HG03342 (cell line): Measurements from ENCODE around the gene HOXD8.

Source experiments
- ATAC-seq: cut with Tn5 transposase; IDR thresholded peaks from one replicate; pipeline ENCODE4 v1.9.1; 2021; ENCODE audit warnings: mild to moderate bottlenecking, moderate library complexity; ENCODE audit not compliant: unreplicated experiment

Gene HOXD8

DNA sequence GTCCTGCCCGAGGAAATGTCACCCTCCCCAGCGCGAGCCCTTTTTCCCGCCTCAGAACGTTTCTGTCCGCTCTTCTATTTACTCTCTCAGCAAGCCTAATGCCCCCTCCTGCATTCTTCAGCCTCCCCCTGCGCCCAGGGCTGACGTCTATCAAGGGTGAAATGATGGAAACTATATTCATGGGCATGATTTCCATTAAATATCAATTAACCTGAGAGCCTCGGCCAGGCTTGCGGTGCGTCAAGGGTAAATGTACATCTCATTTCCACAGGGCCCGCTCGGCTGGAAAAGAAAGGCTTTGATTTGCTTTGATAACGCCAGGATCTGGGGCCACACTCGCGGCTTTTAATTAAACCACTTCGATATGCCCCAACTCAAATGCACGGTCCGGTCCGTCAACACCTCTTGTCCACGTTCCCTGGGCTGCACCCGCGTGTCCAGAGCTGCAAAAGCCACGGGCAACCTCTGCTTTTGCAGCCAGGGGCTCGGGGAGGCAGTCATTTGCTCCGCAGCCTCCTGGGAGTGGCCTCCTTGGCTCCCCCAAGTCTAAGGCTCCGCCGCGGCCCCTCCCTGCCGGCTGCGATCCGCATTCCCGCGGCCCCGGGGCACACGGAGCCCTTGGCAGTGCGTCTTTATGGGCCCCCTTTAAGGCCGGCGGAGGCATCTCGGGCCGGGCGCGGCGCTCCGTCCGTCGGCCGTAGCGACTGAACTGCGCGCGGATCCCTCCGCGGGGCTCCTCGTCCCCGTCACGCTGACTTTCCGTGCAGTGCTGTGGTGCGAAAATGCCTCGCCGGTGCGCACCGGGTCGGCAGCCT is at the start of gene HOXD8:
TSS of gene HOXD8 (plus strand) at position 724 of the 815 bp plus-strand sequence. CDS start 662 bp downstream, outside the sequence.
- ATAC-seq, result no peak

DNA sequence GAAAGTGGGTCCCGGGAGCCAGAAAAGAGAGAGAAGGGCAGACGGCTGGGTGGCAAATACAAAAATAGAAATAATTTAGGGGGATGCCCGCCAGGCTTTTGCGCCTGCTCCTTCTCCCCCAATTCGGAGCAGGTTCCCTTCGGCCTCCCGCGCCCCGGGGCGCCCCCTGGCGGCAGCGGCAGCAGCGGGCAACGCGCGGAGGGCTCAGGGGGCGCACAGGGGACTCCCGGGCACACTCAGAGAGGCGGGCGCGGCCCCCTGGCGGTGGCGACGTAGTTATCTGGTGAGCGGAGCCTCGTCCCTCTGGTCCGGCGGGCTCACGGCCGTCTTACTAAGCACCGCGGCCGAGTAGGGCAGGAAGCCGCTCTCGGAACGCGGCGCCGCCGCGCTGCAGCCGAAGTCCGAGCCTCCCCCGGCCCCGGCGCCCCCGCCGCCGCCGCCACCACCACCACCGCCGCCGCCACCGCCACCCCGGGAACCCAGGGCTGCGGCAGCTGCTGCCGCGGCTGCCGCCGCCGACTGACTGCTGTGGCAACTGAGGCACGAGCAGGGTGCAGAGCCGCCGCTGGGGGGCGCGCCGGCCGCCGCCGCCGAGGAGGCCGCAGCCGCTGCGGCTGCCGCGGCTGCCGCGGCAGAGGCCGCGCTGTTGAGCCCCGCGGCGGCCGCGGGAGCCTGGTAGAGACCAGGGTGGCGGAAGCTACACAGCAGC is 49.5 kb upstream of the HOXD8 start:
- ATAC-seq, result no peak

DNA sequence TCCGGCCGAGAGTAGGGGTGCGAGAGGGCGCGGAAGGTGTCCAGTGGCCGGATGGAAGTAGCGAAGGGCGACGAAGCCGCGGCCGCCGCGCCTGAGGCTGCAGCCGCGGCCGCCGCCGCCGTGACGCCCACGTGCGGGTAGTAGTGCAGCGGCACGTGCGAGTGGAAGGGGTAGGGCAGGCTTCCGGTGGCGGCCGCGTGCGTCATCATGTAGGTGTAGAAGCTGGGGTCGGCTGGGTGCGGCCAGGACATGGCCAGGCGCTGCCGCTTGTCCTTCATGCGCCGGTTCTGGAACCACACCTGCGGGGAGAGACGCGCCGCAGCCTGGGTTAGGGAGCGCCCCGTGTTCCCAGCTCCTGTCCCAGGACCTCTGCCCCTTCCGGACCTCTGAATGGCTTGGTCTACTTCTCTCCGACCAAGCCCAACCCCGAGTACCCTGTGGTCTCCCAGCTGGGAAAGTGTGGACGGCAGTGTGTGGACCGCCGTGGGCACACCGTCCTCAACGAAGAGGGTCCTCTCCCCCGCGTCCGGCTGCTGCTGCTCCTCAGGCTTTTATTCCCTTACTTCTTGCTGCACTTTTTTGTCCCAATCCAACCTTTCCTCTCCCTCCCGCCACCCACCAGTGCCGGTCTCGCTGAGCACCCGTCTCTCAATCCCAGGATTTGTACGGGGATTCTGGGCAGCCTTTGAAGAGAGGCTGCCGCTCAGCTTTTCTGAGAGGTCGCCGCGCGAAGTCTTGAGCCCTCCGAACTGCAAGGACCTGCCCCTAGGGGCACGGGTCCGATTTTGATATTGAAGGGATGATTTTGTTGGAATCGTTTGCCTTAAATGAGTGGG is 48.7 kb upstream of the HOXD8 start:
- no peak for ATAC-seq

DNA sequence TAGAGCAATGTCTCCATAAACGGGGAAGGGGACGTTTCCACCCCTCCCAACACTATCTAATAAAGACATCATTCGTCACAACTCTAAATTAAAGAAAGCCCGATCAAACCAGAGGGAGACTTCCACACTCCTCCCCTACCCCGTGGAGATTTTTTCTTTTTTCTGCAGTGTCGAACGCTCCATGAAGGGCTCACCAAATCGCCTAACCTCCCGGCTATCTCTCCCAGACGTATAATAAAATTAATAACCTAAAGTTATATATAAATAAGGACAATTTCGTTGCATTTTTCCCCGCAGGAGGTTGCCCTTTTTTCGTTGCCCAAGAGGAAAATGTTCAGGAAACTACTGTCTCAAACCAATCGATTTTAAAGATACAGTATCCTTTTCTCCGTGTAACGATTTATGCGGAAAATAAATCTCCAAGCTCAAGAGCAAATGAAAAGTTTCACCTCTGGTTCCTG is 48.1 kb upstream of the HOXD8 start:
- no peak for ATAC-seq

DNA sequence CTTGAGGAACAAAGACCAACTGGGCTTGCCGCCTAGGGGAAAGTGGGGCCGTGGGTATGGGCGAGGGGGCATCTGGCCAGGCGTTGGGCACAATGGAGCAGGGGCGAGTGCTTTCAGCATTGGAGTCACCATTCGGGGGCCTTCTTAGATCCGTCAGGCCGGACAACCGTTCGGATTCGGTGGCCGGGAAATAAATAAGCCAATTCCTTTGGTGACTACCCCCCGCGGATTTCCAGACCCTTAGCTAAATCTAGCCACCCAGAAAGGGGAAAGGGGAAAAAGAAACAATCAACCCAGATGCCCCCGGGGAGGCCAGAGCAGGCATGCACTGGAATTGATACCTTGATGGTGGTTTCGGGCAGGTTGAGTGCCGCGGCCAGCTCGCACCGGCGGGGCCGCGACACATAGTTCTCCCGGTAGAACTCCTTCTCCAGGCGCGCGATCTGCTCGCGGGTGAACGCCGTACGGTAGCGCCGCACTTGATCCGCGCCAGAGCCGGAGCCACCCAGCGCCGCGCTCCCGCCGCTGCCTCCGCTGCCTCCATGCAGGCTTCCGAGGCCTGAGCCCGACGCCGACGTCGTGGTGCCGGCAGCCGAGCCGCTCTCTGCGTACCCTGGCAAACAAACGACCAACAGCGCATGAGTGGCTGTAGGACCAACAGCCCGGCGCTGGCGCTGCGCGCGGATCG is 47.5 kb upstream of the HOXD8 start:
- no peak for ATAC-seq

DNA sequence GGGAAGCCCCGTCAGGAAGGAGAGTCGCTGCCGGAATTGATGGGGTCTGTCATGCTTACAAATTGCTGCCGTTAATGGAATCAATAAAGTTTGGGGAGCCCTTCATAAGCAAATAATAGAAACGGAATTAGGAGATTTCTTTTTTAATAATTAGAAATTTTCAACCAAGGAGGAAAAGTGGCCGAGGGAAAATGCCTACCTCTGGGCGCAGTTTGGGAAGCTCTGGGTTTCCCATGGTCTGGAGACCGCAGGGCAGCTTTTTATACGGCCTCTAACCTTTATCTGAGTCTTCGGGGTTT is 47.0 kb upstream of the HOXD8 start:
- ATAC-seq, result no peak

DNA sequence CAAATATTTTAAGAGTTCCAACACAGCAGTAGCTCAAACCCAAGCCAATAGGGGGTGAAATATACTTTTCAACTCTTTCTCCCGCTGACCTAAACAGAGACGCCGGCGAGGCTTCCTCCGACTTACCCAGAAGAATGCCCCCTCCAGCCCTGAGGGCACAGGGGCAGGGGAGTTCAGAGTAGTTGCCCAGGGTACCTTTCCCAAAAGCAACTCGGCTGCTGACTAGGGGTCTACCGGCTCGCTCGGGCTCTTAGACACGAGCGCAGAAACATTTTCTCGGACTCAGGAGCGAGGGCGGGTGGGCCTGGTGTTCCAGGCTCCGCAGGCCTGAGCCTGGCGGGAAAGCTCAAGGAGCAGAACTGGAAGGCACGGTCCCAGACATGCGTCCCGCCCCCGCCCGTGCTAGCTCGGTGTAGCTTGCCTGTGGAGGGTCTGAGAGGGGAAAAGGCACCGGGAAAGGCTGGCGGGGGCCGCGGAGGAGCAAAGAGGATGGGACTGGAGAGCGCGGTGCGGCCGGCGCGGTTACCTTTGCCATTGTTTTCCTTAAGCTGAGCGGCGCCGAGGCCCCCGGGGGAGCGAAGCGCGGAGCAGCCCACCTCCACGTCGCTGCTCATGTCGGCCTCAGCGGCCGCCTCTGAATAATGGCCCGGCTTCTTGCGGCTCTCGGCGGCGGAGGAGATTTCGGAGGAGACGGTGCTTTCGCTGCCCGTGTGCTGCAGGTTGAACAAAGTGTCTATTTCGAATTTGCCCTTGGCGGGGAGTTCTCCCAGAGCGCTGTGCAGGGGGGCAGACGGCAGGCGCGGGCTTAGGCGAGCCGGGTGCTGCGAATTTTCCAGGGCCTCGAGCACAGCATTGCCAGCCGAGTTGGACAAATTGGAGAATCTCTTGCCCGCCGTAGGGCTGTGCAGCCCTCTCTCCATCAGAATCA is 46.4 kb upstream of the HOXD8 start:
- no peak for ATAC-seq

DNA sequence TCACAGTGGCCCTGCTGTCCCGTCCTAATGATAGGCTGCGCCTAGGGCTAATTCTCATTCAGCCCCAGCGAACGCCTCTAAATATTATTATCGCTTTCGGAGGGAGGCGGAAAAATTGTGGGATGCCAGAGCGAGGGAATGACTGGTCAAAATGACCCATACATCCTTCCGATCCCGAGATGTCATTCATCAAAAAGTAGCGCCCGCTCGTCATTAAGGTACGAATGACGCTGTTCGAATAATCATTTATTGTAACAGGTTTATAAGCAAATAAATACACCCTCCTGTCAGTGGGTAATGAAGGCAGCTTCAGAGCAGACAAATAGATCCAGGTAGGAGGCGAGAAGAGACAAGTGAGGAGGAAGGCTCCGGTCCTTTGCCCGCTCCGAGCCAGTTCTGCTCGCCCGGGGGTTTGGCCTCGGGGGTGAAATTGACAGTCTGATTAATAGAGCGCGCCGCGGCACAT is 45.7 kb upstream of the HOXD8 start, which contains the start of gene EVX2:
TSS of gene EVX2 (minus strand) at position 167 of the 466 bp plus-strand sequence. CDS start 186 bp downstream, outside the sequence.
- ATAC-seq, result no peak

DNA sequence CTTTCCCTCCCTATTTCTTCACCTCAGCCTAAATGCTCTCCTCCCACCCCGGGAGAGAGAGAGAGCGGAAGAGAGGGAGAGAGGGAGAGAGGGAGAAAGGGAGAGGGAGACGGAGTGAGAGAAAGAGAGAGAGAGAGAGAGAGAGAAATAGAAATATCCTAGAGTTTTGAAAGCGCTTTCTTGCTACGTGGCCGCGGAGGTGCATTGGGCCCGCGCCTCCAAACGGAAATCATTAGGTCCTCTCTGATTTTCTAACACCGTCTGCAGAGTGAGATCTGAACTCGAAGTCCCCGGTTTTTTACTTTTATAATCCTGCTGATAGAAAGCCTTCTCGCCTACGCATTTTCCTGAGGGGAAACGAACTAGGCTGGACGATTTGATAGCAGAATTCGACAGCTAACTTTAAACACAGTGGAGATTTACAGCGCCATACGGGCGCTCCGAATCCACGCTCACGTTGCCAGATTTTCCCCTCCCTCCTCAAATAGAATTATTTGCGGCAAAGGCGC is 44.8 kb upstream of the HOXD8 start:
- no peak for ATAC-seq

DNA sequence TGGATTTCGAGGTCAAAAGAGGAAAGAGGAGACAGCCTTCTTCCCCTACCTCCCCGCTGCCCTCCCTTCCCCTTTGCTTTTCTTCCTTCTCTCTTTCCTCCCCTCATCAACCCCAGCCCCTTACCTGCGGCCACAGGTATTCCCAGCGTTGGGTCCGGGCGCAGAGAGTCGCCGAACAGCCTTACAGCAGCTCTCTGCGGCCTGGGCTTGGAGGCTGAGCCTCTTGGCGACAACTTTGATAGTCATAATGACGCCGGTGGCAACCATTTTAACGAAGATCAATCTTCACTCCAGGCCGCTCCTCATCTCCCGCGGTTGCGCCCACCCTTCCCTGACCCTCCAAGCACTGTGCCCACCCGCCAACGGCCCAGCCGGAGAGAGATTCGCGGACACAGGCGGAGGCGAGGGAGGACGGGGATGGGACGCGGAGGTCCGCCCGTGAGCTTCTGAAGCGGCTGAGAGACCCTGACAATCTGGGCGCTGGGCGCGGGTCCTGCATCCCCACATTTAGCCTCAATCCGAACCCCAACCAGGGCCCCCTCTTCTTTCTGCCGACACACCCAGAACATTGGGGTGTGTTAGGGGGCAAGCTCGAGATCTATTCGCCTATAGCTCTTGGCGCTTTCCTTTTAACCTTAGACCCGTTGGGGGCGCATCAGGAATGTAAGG is 44.3 kb upstream of the HOXD8 start:
- ATAC-seq, result no peak

DNA sequence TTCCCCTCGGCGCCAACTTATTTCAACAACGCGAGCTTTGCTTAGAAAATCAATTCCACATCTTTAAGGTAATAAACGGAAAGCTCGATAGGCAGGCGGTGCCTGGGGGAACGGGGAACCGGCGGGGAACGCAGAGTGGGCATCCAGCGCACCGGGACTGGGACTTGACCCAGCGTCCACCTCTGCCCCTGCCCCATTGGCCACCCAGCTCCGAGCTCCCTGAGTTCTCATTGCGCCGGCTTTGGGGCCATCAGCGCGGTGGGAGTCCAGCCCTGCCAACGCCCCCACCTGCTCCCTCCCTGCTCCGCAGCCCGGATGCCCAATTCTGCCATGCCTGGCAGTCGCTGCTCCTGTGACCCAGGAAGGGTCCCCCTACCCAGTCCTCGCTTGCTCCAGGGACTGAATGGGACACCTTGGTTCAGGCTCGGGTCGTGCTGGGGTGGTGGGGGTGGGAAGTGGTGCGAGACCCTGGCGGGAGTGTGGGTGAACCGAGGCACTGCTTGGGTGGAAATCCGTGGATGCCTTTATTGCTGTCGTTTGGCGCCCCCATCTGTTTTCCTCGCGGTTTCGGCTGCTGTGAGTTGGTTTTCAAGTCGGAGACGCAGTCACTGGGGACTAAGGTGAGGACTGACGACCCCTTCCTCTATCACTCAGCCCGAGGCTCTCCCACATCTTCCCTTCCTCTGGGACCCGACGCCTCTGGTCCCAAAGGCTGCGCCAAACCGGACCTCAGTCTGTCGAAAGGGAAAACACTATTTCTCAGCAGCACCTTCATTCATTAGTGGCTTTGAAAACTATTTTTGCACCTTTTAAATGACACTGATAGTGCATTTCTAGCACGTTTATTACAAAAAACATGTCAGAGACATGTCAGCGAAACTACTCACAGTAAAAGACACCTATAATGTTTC is 43.4 kb upstream of the HOXD8 start:
- ATAC-seq, result no peak

DNA sequence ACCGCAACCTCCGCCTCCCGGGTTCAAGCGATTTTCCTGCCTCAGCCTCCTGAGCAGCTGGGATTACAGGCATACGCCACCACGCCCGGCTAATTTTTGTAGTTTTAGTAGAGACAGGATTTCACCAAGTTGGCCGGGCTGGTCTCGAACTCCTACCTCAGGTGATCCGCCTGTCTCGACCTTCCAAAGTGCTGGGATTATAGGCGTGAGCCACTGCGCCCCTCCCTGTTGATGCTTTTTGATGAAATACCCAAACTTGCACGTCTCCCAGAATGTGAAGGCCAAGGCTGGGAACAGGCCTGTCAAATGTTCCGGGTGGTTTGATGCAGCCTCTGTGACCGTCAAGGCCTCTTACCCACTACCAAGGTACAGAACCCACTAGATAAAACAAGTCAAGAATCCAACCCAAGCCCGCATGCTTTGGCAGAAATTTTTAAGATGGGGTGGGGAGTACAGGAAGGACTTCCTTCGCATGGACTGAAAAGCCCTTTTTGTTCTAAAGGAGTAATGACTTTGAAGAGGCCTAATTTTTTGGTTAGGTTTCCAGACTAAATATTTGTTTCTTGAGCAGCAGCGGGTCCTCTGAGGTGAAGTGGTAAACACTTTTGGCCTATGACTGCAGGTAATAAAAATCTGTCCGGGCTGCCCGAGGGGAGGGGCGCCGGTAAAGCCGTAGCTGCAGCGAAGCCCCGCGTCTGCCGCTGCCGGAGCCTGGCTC is 42.0 kb upstream of the HOXD8 start:
- ATAC-seq, result no peak

DNA sequence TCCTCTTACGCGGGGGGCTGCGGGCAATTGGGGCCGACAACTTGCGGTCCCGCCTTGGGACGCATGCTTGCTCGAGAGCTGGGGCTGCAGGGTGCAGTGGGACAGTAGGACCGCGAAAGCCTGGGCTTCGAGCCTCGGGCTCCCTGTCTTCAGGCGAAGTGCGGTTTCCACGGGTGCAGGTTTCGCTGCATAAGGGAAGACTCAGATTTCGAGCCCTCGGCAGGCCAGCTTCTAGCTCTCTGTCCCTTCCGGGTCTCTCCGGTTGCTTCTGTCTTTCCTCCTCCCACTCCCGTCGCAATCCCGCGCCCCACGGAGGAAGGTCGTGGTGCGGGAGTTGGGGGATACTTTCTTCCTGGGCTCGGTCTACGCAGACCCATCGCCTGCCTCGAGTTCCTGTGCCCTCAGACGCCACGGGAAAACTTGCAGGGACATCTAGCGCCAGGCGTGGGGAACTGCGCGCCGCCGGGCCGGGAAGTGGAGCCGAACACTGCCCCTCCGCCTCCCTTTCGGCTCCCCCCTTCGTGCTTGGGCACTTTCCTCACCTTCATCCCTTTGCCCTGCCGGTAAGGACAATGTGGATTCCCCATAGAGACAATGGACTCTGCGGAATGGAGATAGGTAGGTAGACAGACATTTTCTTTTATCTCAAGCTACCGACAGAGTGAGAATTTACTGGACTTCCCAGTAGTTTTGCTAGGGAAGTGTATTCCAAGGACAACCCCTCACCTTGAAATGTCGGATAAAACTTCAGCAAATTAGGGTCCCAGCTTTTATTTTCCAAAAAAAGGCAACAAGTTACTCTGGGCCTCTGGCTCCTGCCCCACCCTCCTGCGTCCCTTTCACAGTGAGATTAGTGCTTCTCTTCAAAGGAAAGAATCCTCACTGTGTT is 41.2 kb upstream of the HOXD8 start:
- ATAC-seq, result no peak

DNA sequence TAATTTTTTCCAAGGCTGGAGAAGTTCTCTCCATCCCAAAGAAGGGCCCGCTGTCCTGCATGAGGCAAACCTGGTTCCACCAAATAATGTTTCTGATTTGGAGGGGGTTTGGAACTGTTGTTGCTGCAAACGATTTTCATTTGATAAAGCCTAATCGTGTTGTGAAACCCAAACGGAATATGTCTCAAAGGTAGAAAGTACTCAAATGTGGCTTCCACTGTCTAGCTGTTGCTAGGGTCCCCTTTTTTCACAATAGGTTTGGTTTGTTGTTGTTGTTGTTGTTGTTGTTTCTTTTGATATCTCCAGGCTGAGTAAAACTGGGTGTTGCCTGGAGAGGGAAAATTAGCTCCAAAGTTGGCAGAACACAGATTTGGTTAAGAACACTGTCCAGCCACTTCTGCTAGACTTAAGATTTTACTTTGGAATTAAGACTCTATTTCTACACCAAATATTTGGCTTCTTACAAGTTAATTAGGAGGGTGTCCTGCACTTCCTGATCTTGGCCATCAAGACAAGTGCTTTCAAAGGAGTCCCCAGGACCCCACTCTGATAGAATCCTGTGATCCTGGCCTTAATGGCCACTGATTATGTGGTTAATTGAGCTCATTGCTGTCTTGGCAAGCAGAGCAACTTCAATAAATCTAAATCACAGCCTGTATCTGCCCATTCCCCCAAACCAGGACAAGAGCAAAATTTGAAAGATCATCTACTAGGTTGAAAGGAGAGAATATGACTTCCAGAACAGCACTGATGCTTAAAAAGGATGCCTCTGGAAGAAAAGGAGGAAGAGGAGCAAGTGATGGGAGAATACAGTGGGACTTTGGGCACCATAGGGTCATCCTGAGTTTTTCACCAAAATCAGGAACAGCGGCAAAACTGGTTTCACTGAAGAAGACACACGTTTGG is 40.3 kb upstream of the HOXD8 start:
- ATAC-seq, result no peak

DNA sequence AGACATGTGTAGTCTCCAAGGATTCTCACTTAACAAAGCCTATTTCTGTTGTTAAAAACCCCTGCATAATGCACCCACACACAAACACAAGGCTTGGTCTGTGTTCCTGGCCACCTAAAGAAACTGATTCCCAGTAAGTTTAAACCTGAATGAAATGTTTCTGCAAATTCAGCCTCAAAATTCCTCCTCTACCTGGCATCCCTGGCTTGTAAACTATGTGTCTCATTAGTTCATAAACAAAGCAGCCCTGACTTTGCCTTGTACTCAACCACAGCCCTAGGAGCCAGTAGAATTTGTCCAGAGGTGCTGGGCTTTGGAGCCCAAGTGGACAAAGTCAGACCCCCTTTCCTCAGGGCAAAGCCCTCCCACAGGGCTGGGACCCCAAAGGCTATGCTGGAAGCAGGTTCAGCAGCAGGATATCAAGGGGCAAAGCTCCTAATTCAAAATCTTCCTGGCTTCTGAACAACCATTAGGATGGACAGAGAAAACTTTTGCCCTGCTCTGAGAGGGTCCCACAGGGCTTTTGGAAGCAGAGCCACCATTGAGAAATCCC is 39.6 kb upstream of the HOXD8 start:
- no peak for ATAC-seq
